ENCODE measurements around the gene MACROD2. TPM values are rescaled to one million over a fixed set of nuclear protein-coding genes. Genes with fewer than 3 reads are reported as not detected.
A peak's percentile ranks its signal among the peaks of the same experiment; 100 is the strongest.

The MACROD2 gene
- total RNA-seq, 1 donor from 2014 or later, result 0.23 TPM

- no peak overlapping the region for H3K4me3 ChIP-seq (ENCODE audit: low read depth, low read length)
- peak; percentile 82 for DNase-seq (ENCODE audit: low read depth)
- TF ChIP-seq, protein P1, sequence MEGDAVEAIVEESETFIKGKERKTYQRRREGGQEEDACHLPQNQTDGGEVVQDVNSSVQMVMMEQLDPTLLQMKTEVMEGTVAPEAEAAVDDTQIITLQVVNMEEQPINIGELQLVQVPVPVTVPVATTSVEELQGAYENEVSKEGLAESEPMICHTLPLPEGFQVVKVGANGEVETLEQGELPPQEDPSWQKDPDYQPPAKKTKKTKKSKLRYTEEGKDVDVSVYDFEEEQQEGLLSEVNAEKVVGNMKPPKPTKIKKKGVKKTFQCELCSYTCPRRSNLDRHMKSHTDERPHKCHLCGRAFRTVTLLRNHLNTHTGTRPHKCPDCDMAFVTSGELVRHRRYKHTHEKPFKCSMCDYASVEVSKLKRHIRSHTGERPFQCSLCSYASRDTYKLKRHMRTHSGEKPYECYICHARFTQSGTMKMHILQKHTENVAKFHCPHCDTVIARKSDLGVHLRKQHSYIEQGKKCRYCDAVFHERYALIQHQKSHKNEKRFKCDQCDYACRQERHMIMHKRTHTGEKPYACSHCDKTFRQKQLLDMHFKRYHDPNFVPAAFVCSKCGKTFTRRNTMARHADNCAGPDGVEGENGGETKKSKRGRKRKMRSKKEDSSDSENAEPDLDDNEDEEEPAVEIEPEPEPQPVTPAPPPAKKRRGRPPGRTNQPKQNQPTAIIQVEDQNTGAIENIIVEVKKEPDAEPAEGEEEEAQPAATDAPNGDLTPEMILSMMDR (conservative IDR thresholded peaks at IDR 0.05; ENCODE audit: low read depth, low read length), result no peak
These were observed 990.8 kb downstream of the MACROD2 start for GRCh38 chr20:14986026-14986655.

- H3K4me3 ChIP-seq (ENCODE audit: low read depth, low read length), result no peak overlapping the region
- no peak for DNase-seq (ENCODE audit: low read depth)
- TF ChIP-seq, protein P1 (conservative IDR thresholded peaks at IDR 0.05; ENCODE audit: low read depth, low read length), result no peak
These were observed 991.3 kb downstream of the MACROD2 start for GRCh38 chr20:14986656-14987055.

GRCh38 chr20:14989535-14990290 lies 994.4 kb downstream of the MACROD2 start:
- H3K4me3 ChIP-seq (ENCODE audit: low read depth, low read length), result no peak overlapping the region
- DNase-seq (ENCODE audit: low read depth), result no peak
- TF ChIP-seq, protein P1 (conservative IDR thresholded peaks at IDR 0.05; ENCODE audit: low read depth, low read length), result no peak

DNA sequence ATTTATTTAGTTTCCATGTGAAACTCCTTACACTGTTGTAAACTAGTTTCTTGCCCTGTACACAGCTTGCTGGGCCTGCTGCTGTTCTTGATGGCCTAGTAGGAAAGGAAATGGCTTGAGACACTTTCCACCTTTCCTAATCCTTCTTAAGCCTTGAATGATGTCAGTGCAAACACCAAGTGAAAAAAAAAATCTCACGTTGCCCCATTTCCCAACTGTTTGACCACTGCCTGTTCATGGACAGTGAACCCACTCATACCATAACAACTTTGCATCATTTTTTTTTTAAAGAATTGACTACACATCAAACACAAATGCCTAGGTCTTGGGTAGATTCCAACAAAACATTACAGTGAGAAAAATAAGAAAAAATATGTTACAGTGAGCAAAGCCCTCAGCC lies 995.7 kb downstream of the MACROD2 start:
- TF ChIP-seq, protein P1 (conservative IDR thresholded peaks at IDR 0.05; ENCODE audit: low read depth, low read length), result no peak
- DNase-seq (ENCODE audit: low read depth), result no peak

GRCh38 chr20:14992153-14992552 lies 996.8 kb downstream of the MACROD2 start:
- TF ChIP-seq, protein P1 (conservative IDR thresholded peaks at IDR 0.05; ENCODE audit: low read depth, low read length), result no peak
- no peak for DNase-seq (ENCODE audit: low read depth)
- H3K4me3 ChIP-seq (ENCODE audit: low read depth, low read length), result no peak overlapping the region

More for the DNA sequence above, 995.7 kb downstream of the MACROD2 start:
- H3K4me3 ChIP-seq (ENCODE audit: low read depth, low read length), result no peak overlapping the region

DNA sequence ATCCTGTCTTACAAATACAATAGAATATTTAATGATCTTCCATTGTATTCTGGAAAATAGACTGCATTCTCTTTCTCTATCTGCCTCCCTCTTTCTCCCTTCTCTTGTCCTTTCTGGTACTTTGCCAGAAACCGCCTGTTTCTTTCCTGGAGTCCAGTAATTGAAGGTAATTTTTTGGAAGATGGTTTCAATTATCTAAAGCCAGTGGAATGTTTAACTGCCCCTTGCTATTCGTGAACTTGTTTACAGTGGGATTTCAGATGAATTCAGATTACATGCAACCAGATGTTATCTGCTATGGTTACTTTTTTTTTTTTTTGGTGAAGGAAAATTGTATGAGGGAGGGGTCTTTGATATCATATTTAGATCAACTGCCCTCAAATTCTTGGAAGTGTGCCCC lies 997.6 kb downstream of the MACROD2 start:
- no peak for DNase-seq (ENCODE audit: low read depth)
- H3K4me3 ChIP-seq (ENCODE audit: low read depth, low read length), result no peak overlapping the region
- TF ChIP-seq, protein P1 (conservative IDR thresholded peaks at IDR 0.05; ENCODE audit: low read depth, low read length), result no peak

All from epithelial cell of proximal tubule (primary cell).